Ovary (tissue), 9 donors: Measurements from ENCODE around the gene APBB1. TPM values are rescaled to one million over a fixed set of nuclear protein-coding genes. Genes with fewer than 3 reads are reported as not detected.

ENCODE experiments used
- DNase-seq, 5 donors: peaks; one replicate each; pipeline ENCODE4 v3.0.0-alpha.2; 2019 to 2020
- H3K27ac ChIP-seq, 2 donors: fragments of 200-600 bp; one replicate each; pipeline versions ENCODE4 v1.5.1 to v1.8.0; 2019 to 2022
- H3K27me3 ChIP-seq: fragments of 200-600 bp; one replicate; pipeline ENCODE4 v1.8.0; 2022
- H3K36me3 ChIP-seq: fragments of 200-600 bp; sonication (generic); one replicate; pipeline ENCODE4 v1.5.1; 2019
- H3K4me1 ChIP-seq: one replicate; pipeline ENCODE4 v1.8.1; 2013; ENCODE audit warnings: mild to moderate bottlenecking, moderate library complexity; ENCODE audit not compliant: insufficient read depth
- H3K4me3 ChIP-seq: fragments of 200-600 bp; sonication (generic); one replicate; pipeline ENCODE4 v1.5.1; 2017
- H3K9me3 ChIP-seq, 2 donors: fragments of 200-600 bp in 1 of 2; sonication (generic) in 1 of 2; one replicate each; pipeline versions ENCODE4 v1.5.1 to v1.8.1; 2013 to 2019; ENCODE audit warnings: mild to moderate bottlenecking in 1 of 2, moderate library complexity in 1 of 2
- EP300 ChIP-seq: sonication (generic); formaldehyde crosslinking; IDR thresholded peaks from one replicate; pipeline ENCODE4 v1.6.1; 2017; ENCODE audit warnings: antibody characterized with exemption
- POLR2A ChIP-seq: fragments of 450-650 bp; IDR thresholded peaks from one replicate; pipeline ENCODE4 v1.6.1; 2017; ENCODE audit warnings: antibody characterized with exemption, mild to moderate bottlenecking, moderate library complexity
- WGBS, 3 donors: extraction: QIAGEN DNeasy Blood & Tissue Kit in 1 of 3; methylation state at CpG; one replicate each; pipeline versions ENCODE4 v1.1.5 to v1.1.7; 2013 to 2017; 5-methylcytosine and 5-hydroxymethylcytosine counted together
- intact Hi-C, 4 donors: fragments of 100-400 bp; cut with DNase I; formaldehyde crosslinking; loops; one replicate each; pipeline versions ENCODE4 v1.11.0 to v1.15.1; 2022 to 2023
- polyA plus RNA-seq, 2 donors: library from polyadenylated mRNA; stranded (reverse); fragments of 200-250 nt in 1 of 2; fragments of 350-450 nt in 1 of 2; fragmentation: Illumina TruSeq in 1 of 2; extraction: RNeasy Lipid Tissue Mini Kit (QIAGEN cat#74804) in 1 of 2; gene quantifications; one replicate each; pipeline ENCODE4 v1.2.3, GENCODE V29; 2013 to 2014
- total RNA-seq, 7 donors: library from RNA; depleted of rRNA in 2 of 7; stranded (reverse); fragments of >200 nt in 2 of 7; fragmentation: NEBNext Ultra II Directional in 3 of 7; extraction: Animal tissue kit (Norgen Biotek cat#: 25700) in 3 of 7; gene quantifications; one replicate each; pipeline versions ENCODE4 v1.1.0 to v1.2.4, GENCODE V29; 2016 to 2023
- TF ChIP-seq, protein P1 (sequence below), 3 donors: fragments of 450-650 bp in 2 of 3; fragments of 200-600 bp in 1 of 3; IDR thresholded peaks; one replicate each; pipeline versions ENCODE4 v1.5.1 to v1.8.0; 2016 to 2022; ENCODE audit warnings: antibody characterized with exemption in 3 of 3, mild to moderate bottlenecking in 1 of 3
- donor health status: DM: no; HTN: no; CAD: no; lungs with moderate emphysema.
- donor health status: DM: no; HTN: no; CAD: no.
- donor health status: Bipolar disorder and iron deficiency.
- donor health status: DM: yes; HTN: yes; CAD: no.
- donor health status: DM: no; HTN: no; CAD: no.
- donor health status: DM: yes; HTN: yes; CAD: no.

APBB1 gene
- total and polyA plus RNA-seq, 9 donors: 34.1 to 90.9 (median 59.9) TPM

- H3K27ac ChIP-seq: no peak overlapping the region
- whole genome bisulfite sequencing, 3 donors: 92 to 94% (median 94%) methylated on average over 7 of the region's 7 CpGs
- intact Hi-C loops: loop anchor here in 3 of 4 donors (5.0 to 10.0 kb wide), 3 partner anchors 222 to 320 kb away; partner anchors contain the start of gene MRPL17 (in 1 of the 3)
- TF ChIP-seq, protein P1, sequence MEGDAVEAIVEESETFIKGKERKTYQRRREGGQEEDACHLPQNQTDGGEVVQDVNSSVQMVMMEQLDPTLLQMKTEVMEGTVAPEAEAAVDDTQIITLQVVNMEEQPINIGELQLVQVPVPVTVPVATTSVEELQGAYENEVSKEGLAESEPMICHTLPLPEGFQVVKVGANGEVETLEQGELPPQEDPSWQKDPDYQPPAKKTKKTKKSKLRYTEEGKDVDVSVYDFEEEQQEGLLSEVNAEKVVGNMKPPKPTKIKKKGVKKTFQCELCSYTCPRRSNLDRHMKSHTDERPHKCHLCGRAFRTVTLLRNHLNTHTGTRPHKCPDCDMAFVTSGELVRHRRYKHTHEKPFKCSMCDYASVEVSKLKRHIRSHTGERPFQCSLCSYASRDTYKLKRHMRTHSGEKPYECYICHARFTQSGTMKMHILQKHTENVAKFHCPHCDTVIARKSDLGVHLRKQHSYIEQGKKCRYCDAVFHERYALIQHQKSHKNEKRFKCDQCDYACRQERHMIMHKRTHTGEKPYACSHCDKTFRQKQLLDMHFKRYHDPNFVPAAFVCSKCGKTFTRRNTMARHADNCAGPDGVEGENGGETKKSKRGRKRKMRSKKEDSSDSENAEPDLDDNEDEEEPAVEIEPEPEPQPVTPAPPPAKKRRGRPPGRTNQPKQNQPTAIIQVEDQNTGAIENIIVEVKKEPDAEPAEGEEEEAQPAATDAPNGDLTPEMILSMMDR (IDR thresholded peaks at IDR 0.05): no peak
- TF ChIP-seq POLR2A: no peak
- no peak for TF ChIP-seq EP300
- H3K27me3 ChIP-seq: no peaks in the 10 kb centered on the region
- no peak for DNase-seq
- H3K9me3 ChIP-seq: no peaks in the 10 kb centered on the region
- H3K4me1 ChIP-seq: no peaks in the 10 kb centered on the region
- H3K4me3 ChIP-seq: no peak overlapping the region
- H3K36me3 ChIP-seq: no peaks in the 10 kb centered on the region
Observed at GRCh38 chr11:6385046-6385777, 33.7 kb downstream of the APBB1 start.

GRCh38 chr11:6378640-6378989, 40.3 kb downstream of the APBB1 start:
- Histone ChIP-seq H3K27ac (no peak overlapping the region), H3K9me3 (no peaks in the 10 kb centered on the region), H3K4me1 (no peaks in the 10 kb centered on the region), H3K27me3 (no peaks in the 10 kb centered on the region), H3K4me3 (no peak overlapping the region), H3K36me3 (no peaks in the 10 kb centered on the region)
- WGBS, 3 donors: 56 to 65% (median 57%) methylated on average over 5 of the region's 5 CpGs
- TF ChIP-seq EP300: no peak
- DNase-seq: no peak
- intact Hi-C loops: loop anchor here in 3 of 4 donors (2.0 to 10.0 kb wide), 4 partner anchors 64 to 129 kb away; partner anchors contain the start of gene HPX (in 1 of the 3)

DNA sequence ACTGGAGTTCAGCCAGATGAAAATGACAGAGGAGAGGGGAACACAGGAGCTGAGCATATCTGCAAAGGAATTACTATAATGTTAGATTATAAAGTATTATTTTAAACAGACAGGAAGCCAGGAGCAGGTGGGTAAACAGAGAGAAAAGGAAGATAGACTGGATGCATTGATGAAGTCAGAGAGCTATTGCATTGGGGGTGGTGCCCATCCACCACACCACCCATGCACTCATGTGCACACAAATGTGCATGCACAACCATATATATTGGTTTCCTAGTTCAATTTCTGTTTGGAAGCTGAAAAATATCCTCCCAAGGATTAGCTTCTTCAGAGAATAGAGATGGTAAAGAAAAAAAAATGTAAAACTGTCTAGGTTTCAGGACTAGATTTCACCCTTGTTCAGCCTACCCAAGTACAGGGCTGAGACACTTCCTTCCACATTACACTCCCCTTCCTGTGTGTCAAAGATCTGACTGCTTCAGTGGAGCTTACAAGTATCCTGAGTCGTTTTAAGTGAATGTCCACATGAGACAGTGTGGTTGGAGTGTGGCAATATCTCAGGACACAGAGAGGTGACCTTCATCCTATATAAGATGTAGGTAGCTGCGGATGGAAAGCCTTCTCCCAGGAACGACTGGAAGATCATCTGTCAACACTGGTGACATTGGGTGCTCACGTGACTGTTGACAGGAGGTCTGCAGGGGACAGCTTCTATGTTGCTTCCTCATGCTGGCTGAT, 40.8 kb downstream of the APBB1 start:
- no peak for DNase-seq
- Histone ChIP-seq H3K27ac (no peak overlapping the region), H3K4me3 (no peak overlapping the region), H3K9me3 (no peaks in the 10 kb centered on the region), H3K36me3 (no peaks in the 10 kb centered on the region), H3K27me3 (no peaks in the 10 kb centered on the region), H3K4me1 (no peaks in the 10 kb centered on the region)
- TF ChIP-seq POLR2A: no peak
- TF ChIP-seq EP300: no peak
- TF ChIP-seq, protein P1 (IDR thresholded peaks at IDR 0.05): no peak
- 34 to 46% (median 37%) methylated on average over 4 of the region's 4 CpGs for WGBS, 3 donors
- intact Hi-C loops: loop anchor here in 3 of 4 donors (2.0 to 10.0 kb wide), 4 partner anchors 64 to 129 kb away; partner anchors contain the start of gene HPX (in 1 of the 3)

GRCh38 chr11:6371825-6372224, 47.1 kb downstream of the APBB1 start:
- no peaks in the 10 kb centered on the region for H3K9me3 ChIP-seq
- no peak overlapping the region for H3K4me3 ChIP-seq
- 73 to 76% (median 74%) methylated on average over 6 of the region's 6 CpGs for WGBS, 3 donors
- no peak for TF ChIP-seq EP300
- TF ChIP-seq, protein P1 (IDR thresholded peaks at IDR 0.05): no peak
- no peak for TF ChIP-seq POLR2A
- no peak overlapping the region for H3K27ac ChIP-seq
- DNase-seq: no peak
- H3K4me1 ChIP-seq: no peaks in the 10 kb centered on the region
- H3K36me3 ChIP-seq: no peaks in the 10 kb centered on the region
- intact Hi-C loops: loop anchor here in 1 of 4 donors (10.0 kb wide), 1 partner anchor 133 kb away; no protein-coding TSS in a partner anchor
- H3K27me3 ChIP-seq: no peaks in the 10 kb centered on the region
